WTC11 (cell line): Measurements from ENCODE around the gene CAV1. TPM values are rescaled to one million over a fixed set of nuclear protein-coding genes. Genes with fewer than 3 reads are reported as not detected.

Experiments used
- ATAC-seq: fragments of 200-7000 bp; cut with Tn5 transposase; 2 replicates; pipeline ENCODE4 v1.10.0; 2021; ENCODE audit warnings: mild to moderate bottlenecking, moderate library complexity
- CTCF ChIA-PET: fragments of 300-600 bp; sonication (Branson Sonifier 250); formaldehyde crosslinking; loops from one replicate; lab custom pipeline; 2021; ENCODE audit warnings: antibody characterized with exemption; lab: Charles Lee
- POLR2A ChIA-PET: fragments of 350-600 bp; sonication (Branson Sonifier 250); formaldehyde crosslinking; loops from one replicate; lab custom pipeline; 2021; ENCODE audit warnings: antibody characterized with exemption; lab: Charles Lee
- DNase-seq: peaks from one replicate; pipeline ENCODE4 v3.0.0; 2021; ENCODE audit warnings: low spot score
- H3K27ac Mint-ChIP-seq: 2 replicates; pipeline ENCODE4 v1.8.0; 2021; ENCODE audit warnings: mixed read lengths
- H3K27me3 Mint-ChIP-seq: 2 replicates; pipeline ENCODE4 v1.8.0; 2021; ENCODE audit warnings: low read depth, mild to moderate bottlenecking, moderate library complexity, mixed read lengths
- H3K36me3 Mint-ChIP-seq: 2 replicates; pipeline ENCODE4 v1.8.0; 2021; ENCODE audit warnings: mixed read lengths
- H3K4me1 Mint-ChIP-seq: 2 replicates; pipeline ENCODE4 v1.8.0; 2022; ENCODE audit warnings: mixed read lengths
- H3K4me3 Mint-ChIP-seq: 2 replicates; pipeline ENCODE4 v1.8.0; 2021; ENCODE audit warnings: mild to moderate bottlenecking, moderate library complexity, mixed read lengths
- H3K9me3 Mint-ChIP-seq: 2 replicates; pipeline ENCODE4 v1.8.0; 2021; ENCODE audit warnings: mixed read lengths
- CTCF ChIP-seq: fragments of 200-600 bp; IDR thresholded peaks from 2 replicates; pipeline ENCODE4 v1.8.0; 2022; ENCODE audit warnings: antibody characterized with exemption
- FOXJ3 ChIP-seq: sonication (generic); formaldehyde crosslinking; IDR thresholded peaks from 2 replicates; pipeline ENCODE4 v1.9.0; 2021; ENCODE audit warnings: missing genetic modification reagents, mild to moderate bottlenecking, borderline replicate concordance
- GTF2I ChIP-seq: fragments of 250-450 bp; sonication (Bioruptor Pico); conservative IDR thresholded peaks from 2 replicates; pipeline ENCODE4 v1.4.0; 2021; ENCODE audit warnings: mild to moderate bottlenecking
- IRF2 ChIP-seq: sonication (generic); formaldehyde crosslinking; IDR thresholded peaks from 2 replicates; pipeline ENCODE4 v1.8.0; 2022; ENCODE audit warnings: low read depth, missing genetic modification reagents, borderline replicate concordance
- KAT7 ChIP-seq: sonication (generic); formaldehyde crosslinking; IDR thresholded peaks from 2 replicates; pipeline ENCODE4 v1.8.1; 2023; ENCODE audit warnings: missing genetic modification reagents, mild to moderate bottlenecking, borderline replicate concordance
- NFE2L1 ChIP-seq: sonication (generic); formaldehyde crosslinking; IDR thresholded peaks from 2 replicates; pipeline ENCODE4 v1.8.1; 2023; ENCODE audit warnings: missing genetic modification reagents
- NFYB ChIP-seq: sonication (generic); formaldehyde crosslinking; conservative IDR thresholded peaks from 2 replicates; pipeline ENCODE4 v1.8.0; 2022; ENCODE audit warnings: low read depth, missing genetic modification reagents
- NR3C1 ChIP-seq: sonication (generic); formaldehyde crosslinking; conservative IDR thresholded peaks from 2 replicates; pipeline ENCODE4 v1.8.1; 2023; ENCODE audit warnings: low read depth, mild to moderate bottlenecking, missing genetic modification reagents
- SP1 ChIP-seq: sonication (generic); formaldehyde crosslinking; conservative IDR thresholded peaks from 2 replicates; pipeline ENCODE4 v1.8.1; 2022; ENCODE audit warnings: missing genetic modification reagents
- ZNF263 ChIP-seq: sonication (generic); formaldehyde crosslinking; IDR thresholded peaks from 2 replicates; pipeline ENCODE4 v1.8.1; 2022; ENCODE audit warnings: low read depth, mild to moderate bottlenecking, moderate library complexity, missing genetic modification reagents
- ZNF317 ChIP-seq: sonication (generic); formaldehyde crosslinking; IDR thresholded peaks from 2 replicates; pipeline ENCODE4 v1.8.1; 2023; ENCODE audit warnings: low read depth, mild to moderate bottlenecking, moderate library complexity, missing genetic modification reagents, borderline replicate concordance
- ZNF423 ChIP-seq: fragments of 250-450 bp; sonication (Bioruptor Pico); IDR thresholded peaks from 2 replicates; pipeline ENCODE4 v2.1.2; 2022; ENCODE audit warnings: mild to moderate bottlenecking, moderate library complexity
- total RNA-seq: library from RNA; stranded (reverse); gene quantifications from 3 replicates; pipeline ENCODE4 v1.2.3, GENCODE V29; 2021
- TF ChIP-seq, protein P1 (sequence below): sonication (generic); formaldehyde crosslinking; IDR thresholded peaks from 2 replicates; pipeline ENCODE4 v1.8.0; 2022; ENCODE audit warnings: missing genetic modification reagents

The CAV1 gene
- total RNA-seq, 1 experiment from 2014 or later, result 19.7 TPM

GRCh38 chr7:116592041-116592355 is 67.2 kb downstream of the CAV1 start:
- Mint-ChIP-seq H3K9me3 (no peaks in the 10 kb centered on the region), H3K27me3 (no peaks in the 10 kb centered on the region), H3K36me3 (no peaks in the 10 kb centered on the region), H3K4me1 (peaks cover 23% of the 10 kb centered on the region), H3K4me3 (no peak overlapping the region), H3K27ac (no peak overlapping the region)
- no peak for DNase-seq
- ChIA-PET CTCF (interaction anchor here (0.7 to 3.3 kb wide), 19 partner anchors 10 to 458 kb away, joined by 3 to 15 read pairs (median 5); no protein-coding TSS in a partner anchor), POLR2A (interaction anchor here (0.5 kb wide), 1 partner anchor 81 kb away, joined by 3 read pairs; no protein-coding TSS in a partner anchor)
- TF ChIP-seq IRF2 (CRISPR knock-in tag), result no peak
- TF ChIP-seq, protein P1, sequence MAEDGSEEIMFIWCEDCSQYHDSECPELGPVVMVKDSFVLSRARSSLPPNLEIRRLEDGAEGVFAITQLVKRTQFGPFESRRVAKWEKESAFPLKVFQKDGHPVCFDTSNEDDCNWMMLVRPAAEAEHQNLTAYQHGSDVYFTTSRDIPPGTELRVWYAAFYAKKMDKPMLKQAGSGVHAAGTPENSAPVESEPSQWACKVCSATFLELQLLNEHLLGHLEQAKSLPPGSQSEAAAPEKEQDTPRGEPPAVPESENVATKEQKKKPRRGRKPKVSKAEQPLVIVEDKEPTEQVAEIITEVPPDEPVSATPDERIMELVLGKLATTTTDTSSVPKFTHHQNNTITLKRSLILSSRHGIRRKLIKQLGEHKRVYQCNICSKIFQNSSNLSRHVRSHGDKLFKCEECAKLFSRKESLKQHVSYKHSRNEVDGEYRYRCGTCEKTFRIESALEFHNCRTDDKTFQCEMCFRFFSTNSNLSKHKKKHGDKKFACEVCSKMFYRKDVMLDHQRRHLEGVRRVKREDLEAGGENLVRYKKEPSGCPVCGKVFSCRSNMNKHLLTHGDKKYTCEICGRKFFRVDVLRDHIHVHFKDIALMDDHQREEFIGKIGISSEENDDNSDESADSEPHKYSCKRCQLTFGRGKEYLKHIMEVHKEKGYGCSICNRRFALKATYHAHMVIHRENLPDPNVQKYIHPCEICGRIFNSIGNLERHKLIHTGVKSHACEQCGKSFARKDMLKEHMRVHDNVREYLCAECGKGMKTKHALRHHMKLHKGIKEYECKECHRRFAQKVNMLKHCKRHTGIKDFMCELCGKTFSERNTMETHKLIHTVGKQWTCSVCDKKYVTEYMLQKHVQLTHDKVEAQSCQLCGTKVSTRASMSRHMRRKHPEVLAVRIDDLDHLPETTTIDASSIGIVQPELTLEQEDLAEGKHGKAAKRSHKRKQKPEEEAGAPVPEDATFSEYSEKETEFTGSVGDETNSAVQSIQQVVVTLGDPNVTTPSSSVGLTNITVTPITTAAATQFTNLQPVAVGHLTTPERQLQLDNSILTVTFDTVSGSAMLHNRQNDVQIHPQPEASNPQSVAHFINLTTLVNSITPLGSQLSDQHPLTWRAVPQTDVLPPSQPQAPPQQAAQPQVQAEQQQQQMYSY (CRISPR knock-in tag), result no peak
- TF ChIP-seq CTCF, result no peak
- TF ChIP-seq SP1 (CRISPR knock-in tag), result no peak
- TF ChIP-seq FOXJ3, result no peak
- ATAC-seq, result no peak

DNA sequence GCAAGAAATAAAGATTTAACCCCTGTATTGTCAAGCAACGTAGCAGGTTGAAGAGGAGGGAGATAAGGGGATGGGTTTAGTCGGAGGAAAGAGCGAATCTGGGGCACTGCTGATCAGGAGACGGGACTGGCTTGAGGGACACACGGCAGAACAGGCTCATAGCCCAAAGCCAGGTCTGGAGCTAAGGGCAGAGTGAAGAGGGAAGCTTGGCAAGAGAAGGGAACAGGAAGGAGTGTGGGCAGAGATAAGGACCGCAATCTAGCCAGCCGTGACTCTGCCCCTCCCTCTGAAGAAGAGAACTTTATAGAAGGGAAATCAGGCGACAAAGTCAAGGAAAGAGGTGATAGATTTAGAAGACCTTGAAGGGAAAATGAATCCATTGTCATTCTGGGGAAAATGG is 67.6 kb downstream of the CAV1 start:
- no peaks in the 10 kb centered on the region for H3K36me3 Mint-ChIP-seq
- peak; percentile 57 for ATAC-seq
- no peaks in the 10 kb centered on the region for H3K9me3 Mint-ChIP-seq
- no peak overlapping the region for H3K4me3 Mint-ChIP-seq
- no peak for TF ChIP-seq GTF2I (CRISPR knock-in tag)
- TF ChIP-seq NFE2L1 (CRISPR knock-in tag), result no peak
- TF ChIP-seq ZNF423, result no peak
- no peak for TF ChIP-seq ZNF317 (CRISPR knock-in tag)
- no peak for TF ChIP-seq ZNF263 (CRISPR knock-in tag)
- TF ChIP-seq, protein P1 (CRISPR knock-in tag), result no peak
- TF ChIP-seq NR3C1 (CRISPR knock-in tag), result no peak
- TF ChIP-seq NFYB, result no peak
- TF ChIP-seq KAT7 (CRISPR knock-in tag), result no peak
- TF ChIP-seq, all 79 proteins: peak for 0
- ChIA-PET POLR2A (interaction anchor here (0.5 kb wide), 1 partner anchor 80 kb away, joined by 3 read pairs; no protein-coding TSS in a partner anchor), CTCF (interaction anchor here (0.7 to 3.3 kb wide), 18 partner anchors 10 to 422 kb away, joined by 3 to 15 read pairs (median 4); no protein-coding TSS in a partner anchor)
- Mint-ChIP-seq H3K27ac (no peak overlapping the region), H3K27me3 (no peaks in the 10 kb centered on the region), H3K4me1 (peaks cover 23% of the 10 kb centered on the region)
- no peak for DNase-seq
